ENCODE data around the gene RAET1E. TPM values are rescaled to one million over a fixed set of nuclear protein-coding genes. Genes with fewer than 3 reads are reported as not detected.
"Not testable (repeated sequence)": the region's sequence is repeated elsewhere in the genome, so short reads cannot be mapped to it uniquely, and the experiment has no call there.

The RAET1E gene
- total RNA-seq, 1 donor, result 0.63 TPM

GRCh38 chr6:149925253-149925973 is 27.5 kb upstream of the RAET1E start:
- no peak for TF ChIP-seq CTCF (IDR thresholded peaks at IDR 0.05; ENCODE audit: insufficient read depth, low read length)
- peak overlapping the region; percentile 53 for H3K4me3 ChIP-seq (ENCODE audit: low read depth, low read length)
- no peak for DNase-seq (ENCODE audit: low read depth)

- DNase-seq (ENCODE audit: low read depth), result no peak
- no peak for TF ChIP-seq CTCF (IDR thresholded peaks at IDR 0.05; ENCODE audit: insufficient read depth, low read length)
- no peak overlapping the region for H3K4me3 ChIP-seq (ENCODE audit: low read depth, low read length)
Observed at GRCh38 chr6:149924933-149925252, 27.0 kb upstream of the RAET1E start.

DNA sequence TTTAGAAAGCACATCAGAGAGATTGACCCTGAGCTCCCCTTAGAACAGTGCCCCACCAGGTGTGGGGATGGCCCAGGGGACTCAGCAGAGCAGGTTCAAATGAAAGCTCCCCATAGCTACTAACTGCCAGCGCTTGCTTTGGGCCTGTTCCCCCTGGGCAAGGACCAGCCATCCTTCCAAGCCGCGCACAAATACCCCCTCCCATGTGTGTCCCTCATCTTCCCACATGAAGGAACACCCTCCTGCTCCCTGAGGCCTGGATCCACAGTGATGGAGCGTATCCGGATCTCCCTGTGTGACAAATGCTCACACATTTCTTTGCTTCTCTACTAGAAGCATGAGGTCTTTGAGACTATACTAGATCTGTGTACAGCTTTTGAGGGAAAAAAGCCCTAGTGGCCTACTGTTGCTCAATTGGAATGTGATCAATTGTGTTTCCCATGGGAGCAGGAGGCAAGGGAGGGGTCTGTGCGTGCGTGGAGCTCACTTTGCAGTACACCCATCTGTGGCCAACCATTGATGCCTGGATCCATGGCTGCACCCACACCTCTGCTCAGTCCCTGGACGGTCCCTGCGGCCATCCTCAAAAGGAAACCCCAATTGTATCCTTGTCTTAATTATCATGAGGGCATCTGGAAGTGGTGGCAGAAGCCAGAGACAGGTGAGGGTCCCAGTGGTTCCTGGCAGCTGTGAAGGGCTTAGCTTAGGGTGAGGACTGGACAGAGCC is 26.5 kb upstream of the RAET1E start:
- H3K4me3 ChIP-seq (ENCODE audit: low read depth, low read length), result no peak overlapping the region
- TF ChIP-seq CTCF (IDR thresholded peaks at IDR 0.05; ENCODE audit: insufficient read depth, low read length), result no peak
- no peak for DNase-seq (ENCODE audit: low read depth)

DNA sequence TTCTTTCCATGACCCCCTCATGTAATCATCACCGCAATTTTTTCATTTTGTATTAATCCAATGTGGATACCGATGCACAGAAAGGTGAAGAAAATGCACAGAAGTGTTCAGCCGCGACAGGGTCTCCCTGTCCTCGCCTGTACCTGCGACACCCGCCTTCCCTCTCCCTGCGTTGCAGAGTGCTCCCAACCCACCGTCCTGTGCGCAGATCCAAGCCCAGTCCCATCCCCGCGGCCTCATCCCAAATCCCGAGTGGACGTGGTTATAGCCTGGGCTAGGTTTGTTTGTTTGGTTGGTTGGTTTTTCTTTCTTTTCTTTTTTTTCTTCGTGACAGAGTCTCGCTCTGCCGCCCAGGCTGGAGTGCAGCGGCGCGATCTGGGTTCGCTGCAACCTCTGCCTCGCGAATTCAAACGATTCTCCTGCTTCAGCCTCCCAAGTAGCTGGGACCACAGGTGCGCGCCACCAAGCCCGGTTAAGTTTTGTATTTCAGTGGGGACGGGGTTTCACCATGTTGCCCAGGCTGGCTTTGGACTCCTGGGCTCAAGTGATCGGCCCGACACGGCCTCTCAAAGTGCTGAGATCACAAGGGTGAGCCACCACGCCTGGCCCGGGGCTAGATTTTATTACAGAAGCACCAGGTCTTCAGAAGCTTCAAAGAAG is 25.5 kb upstream of the RAET1E start:
- peak overlapping the region; percentile 71 for H3K4me3 ChIP-seq (ENCODE audit: low read depth, low read length)
- no peak for DNase-seq (ENCODE audit: low read depth)
- no peak for TF ChIP-seq CTCF (IDR thresholded peaks at IDR 0.05; ENCODE audit: insufficient read depth, low read length)

DNA sequence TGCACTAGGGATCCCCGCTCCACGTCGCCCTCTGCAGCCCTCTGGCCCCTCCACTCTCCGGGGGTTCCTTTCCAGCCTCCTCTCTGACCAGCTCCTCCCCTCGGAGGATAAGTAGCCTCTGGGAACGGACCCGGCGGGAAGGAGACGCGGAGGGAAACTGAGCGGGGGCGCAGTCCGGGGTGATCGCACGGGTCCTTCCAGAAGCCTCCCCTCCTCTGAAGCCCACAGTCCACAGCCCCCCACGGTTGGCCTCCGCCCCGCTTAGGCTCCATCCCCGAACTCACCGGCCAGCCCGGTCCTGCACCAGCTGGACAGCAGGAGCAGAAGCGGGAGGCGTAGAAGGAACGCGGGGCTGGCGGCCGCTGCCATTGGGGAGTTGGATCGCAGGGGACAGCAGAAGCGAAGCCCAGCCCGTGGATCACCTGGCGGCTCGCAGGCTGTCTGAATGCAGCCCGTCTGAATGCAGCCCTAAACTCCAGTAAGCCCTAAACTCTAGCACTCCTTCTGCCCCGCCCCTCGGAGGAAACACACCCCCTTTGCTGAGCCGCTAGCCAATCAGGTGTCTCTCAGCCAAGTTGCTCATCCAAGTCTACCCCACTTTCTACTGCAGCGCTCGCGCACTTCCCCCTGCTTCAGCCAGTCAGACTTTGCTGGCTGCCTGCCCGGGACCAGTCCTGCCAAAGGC is 24.9 kb upstream of the RAET1E start, which contains the start of gene RAET1G:
RAET1G (minus strand) TSS at position 480 of the 685 bp plus-strand sequence; CDS start at position 369, 111 bp downstream.
- no peak for TF ChIP-seq CTCF (IDR thresholded peaks at IDR 0.05; ENCODE audit: insufficient read depth, low read length)
- peak within 1 kb of the TSS; percentile 71 for H3K4me3 ChIP-seq (ENCODE audit: low read depth, low read length)
- peak; percentile 95 for DNase-seq (ENCODE audit: low read depth)

GRCh38 chr6:149922091-149922490 is 24.2 kb upstream of the RAET1E start:
- H3K4me3 ChIP-seq (ENCODE audit: low read depth, low read length); DNase-seq (ENCODE audit: low read depth): not testable (repeated sequence)

GRCh38 chr6:149921361-149921760 is 23.4 kb upstream of the RAET1E start:
- no peak overlapping the region for H3K4me3 ChIP-seq (ENCODE audit: low read depth, low read length)
- DNase-seq (ENCODE audit: low read depth), result no peak
- no peak for TF ChIP-seq CTCF (IDR thresholded peaks at IDR 0.05; ENCODE audit: insufficient read depth, low read length)

Data from fibroblast of the aortic adventitia (primary cell).